Esophagus squamous epithelium (tissue), 5 donors: ENCODE data around the gene PRMT1. TPM values are rescaled to one million over a fixed set of nuclear protein-coding genes. Genes with fewer than 3 reads are reported as not detected.
"Not testable (repeated sequence)": the region's sequence is repeated elsewhere in the genome, so short reads cannot be mapped to it uniquely, and the experiment has no call there.

Experiments
- DNase-seq: peaks from one replicate; lab custom pipeline; 2025; lab: John Stamatoyannopoulos, UW
- H3K27ac ChIP-seq, 4 donors: fragments of 200-600 bp; sonication (generic); one replicate each; pipeline ENCODE4 v1.5.1; 2016 to 2019; ENCODE audit warnings: mild to moderate bottlenecking in 1 of 4
- H3K27me3 ChIP-seq, 4 donors: fragments of 200-600 bp; sonication (generic); 1 replicate in 3 of 4; 2 replicates in 1 of 4; pipeline versions ENCODE4 v1.5.1 to v1.6.0; 2017 to 2021; ENCODE audit warnings: antibody characterized with exemption in 1 of 4
- H3K36me3 ChIP-seq, 3 donors: fragments of 200-600 bp; sonication (generic); one replicate each; pipeline ENCODE4 v1.5.1; 2016 to 2019
- H3K4me1 ChIP-seq, 3 donors: fragments of 200-600 bp; sonication (generic); one replicate each; pipeline ENCODE4 v1.5.1; 2017 to 2019
- H3K4me3 ChIP-seq, 4 donors: fragments of 200-600 bp; sonication (generic); 1 replicate in 3 of 4; 2 replicates in 1 of 4; pipeline ENCODE4 v1.5.1; 2016 to 2019; ENCODE audit warnings: mild to moderate bottlenecking in 2 of 4, moderate library complexity in 1 of 4
- H3K9me3 ChIP-seq, 3 donors: fragments of 200-600 bp; sonication (generic); one replicate each; pipeline ENCODE4 v1.5.1; 2016 to 2019
- POLR2A ChIP-seq, 4 donors: fragments of 450-650 bp; IDR thresholded peaks; one replicate each; pipeline ENCODE4 v1.6.1; 2017; ENCODE audit warnings: antibody characterized with exemption in 4 of 4, mild to moderate bottlenecking in 4 of 4, moderate library complexity in 3 of 4
- WGBS, 2 donors: methylation state at CpG; one replicate each; pipeline ENCODE4 v1.1.5; 2018; 5-methylcytosine and 5-hydroxymethylcytosine counted together
- intact Hi-C: fragments of 100-400 bp; cut with DNase I; formaldehyde crosslinking; loops from one replicate; pipeline ENCODE4 v1.15.0; 2022
- total RNA-seq, 4 donors: library from RNA; depleted of rRNA; stranded (reverse); fragments of >200 nt; gene quantifications; one replicate each; pipeline ENCODE4 v1.1.0, GENCODE V29; 2016
- TF ChIP-seq, protein P1 (sequence below), 6 experiments: fragments of 450-650 bp in 4 of 6; fragments of 200-600 bp in 2 of 6; sonication (generic) in 2 of 6; IDR thresholded peaks; one replicate each; pipeline ENCODE4 v1.5.1; 2016 to 2019; ENCODE audit warnings: antibody characterized with exemption in 6 of 6, mild to moderate bottlenecking in 4 of 6, moderate library complexity in 4 of 6
- donor health status: DM: yes; HTN: yes; CAD: no.

PRMT1 gene
- total RNA-seq, 4 donors from 2014 or later: 86.1 to 206 (median 182) TPM

DNA sequence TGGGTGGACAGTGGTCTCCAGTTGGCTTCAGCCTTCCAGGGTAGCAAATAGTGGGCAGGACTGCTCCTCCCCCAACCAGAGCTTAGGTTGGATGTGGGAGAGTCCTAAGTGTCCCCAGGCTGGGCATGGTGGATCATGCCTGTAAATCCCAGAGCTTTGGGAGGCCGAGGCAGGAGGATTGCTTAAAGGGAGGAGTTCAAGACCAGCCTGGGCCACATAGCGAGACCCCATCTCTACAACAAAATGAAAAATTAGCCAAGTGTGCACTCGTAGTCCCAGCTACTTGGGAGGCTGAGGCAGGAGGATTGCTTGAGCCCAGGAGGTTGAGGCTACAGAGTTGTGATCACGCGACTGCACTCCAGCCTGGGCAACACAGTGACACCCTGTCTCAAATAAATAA lies 44.5 kb upstream of the PRMT1 start:
- Histone ChIP-seq H3K27ac (no peak overlapping the region), H3K36me3 (peaks cover 0 to 9% (median 0%) of the 10 kb centered on the region in 3 donors), H3K9me3 (no peaks in the 10 kb centered on the region), H3K27me3 (no peaks in the 10 kb centered on the region), H3K4me3 (no peak overlapping the region), H3K4me1 (peaks cover 14 to 50% (median 22%) of the 10 kb centered on the region in 3 donors)
- intact Hi-C loops: no loop called here
- WGBS, 2 donors: 89 to 96% methylated on average over 4 to 5 of the region's 5 CpGs
- no peak for DNase-seq
- TF ChIP-seq, protein P1, sequence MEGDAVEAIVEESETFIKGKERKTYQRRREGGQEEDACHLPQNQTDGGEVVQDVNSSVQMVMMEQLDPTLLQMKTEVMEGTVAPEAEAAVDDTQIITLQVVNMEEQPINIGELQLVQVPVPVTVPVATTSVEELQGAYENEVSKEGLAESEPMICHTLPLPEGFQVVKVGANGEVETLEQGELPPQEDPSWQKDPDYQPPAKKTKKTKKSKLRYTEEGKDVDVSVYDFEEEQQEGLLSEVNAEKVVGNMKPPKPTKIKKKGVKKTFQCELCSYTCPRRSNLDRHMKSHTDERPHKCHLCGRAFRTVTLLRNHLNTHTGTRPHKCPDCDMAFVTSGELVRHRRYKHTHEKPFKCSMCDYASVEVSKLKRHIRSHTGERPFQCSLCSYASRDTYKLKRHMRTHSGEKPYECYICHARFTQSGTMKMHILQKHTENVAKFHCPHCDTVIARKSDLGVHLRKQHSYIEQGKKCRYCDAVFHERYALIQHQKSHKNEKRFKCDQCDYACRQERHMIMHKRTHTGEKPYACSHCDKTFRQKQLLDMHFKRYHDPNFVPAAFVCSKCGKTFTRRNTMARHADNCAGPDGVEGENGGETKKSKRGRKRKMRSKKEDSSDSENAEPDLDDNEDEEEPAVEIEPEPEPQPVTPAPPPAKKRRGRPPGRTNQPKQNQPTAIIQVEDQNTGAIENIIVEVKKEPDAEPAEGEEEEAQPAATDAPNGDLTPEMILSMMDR (IDR thresholded peaks at IDR 0.05): no peak
- TF ChIP-seq POLR2A (IDR thresholded peaks at IDR 0.05): no peak

DNA sequence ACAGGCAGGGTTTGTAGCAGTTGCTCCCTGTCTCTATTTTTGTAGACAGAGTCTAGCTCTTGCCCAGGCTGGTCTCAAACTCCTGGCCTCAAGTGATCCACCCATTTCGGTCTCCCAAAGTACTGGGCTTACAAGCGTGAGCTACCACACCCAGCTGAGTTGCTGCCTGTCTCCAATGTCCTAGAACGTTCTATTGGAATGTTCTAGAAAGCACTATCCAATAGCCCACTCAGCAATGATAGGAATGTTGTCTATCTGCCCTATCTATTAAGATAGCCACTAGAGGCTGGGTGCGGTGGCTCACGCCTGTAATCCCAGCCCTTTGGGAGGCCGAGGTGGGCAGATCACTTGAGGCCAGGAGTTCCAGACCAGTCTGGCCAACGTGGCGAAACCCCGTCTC lies 43.8 kb upstream of the PRMT1 start:
- H3K27me3 ChIP-seq, H3K36me3 ChIP-seq, intact Hi-C loops, H3K9me3 ChIP-seq, H3K4me3 ChIP-seq, DNase-seq, H3K27ac ChIP-seq: not testable (repeated sequence)
- WGBS, 2 donors: 64 to 76% methylated on average over 6 to 7 of the region's 9 CpGs
- H3K4me1 ChIP-seq: peaks cover 18 to 57% (median 29%) of the 10 kb centered on the region in 3 donors

GRCh38 chr19:49635530-49636232 lies 41.4 kb upstream of the PRMT1 start:
- Histone ChIP-seq H3K27me3 (no peaks in the 10 kb centered on the region), H3K27ac (peak overlapping the region in 3 of 4 donors; percentile 36 to 61 (median 46)), H3K9me3 (no peaks in the 10 kb centered on the region), H3K36me3 (no peaks in the 10 kb centered on the region), H3K4me1 (peaks cover 24 to 70% (median 41%) of the 10 kb centered on the region in 3 donors), H3K4me3 (no peak overlapping the region)
- no peak for TF ChIP-seq POLR2A (IDR thresholded peaks at IDR 0.05)
- TF ChIP-seq, protein P1 (IDR thresholded peaks at IDR 0.05): peak in 3 of 6 experiments; percentile 8 to 35 (median 10)
- no peak for DNase-seq
- WGBS, 2 donors: 39 to 40% methylated on average over 9 to 12 of the region's 24 CpGs
- intact Hi-C loops: no loop called here

DNA sequence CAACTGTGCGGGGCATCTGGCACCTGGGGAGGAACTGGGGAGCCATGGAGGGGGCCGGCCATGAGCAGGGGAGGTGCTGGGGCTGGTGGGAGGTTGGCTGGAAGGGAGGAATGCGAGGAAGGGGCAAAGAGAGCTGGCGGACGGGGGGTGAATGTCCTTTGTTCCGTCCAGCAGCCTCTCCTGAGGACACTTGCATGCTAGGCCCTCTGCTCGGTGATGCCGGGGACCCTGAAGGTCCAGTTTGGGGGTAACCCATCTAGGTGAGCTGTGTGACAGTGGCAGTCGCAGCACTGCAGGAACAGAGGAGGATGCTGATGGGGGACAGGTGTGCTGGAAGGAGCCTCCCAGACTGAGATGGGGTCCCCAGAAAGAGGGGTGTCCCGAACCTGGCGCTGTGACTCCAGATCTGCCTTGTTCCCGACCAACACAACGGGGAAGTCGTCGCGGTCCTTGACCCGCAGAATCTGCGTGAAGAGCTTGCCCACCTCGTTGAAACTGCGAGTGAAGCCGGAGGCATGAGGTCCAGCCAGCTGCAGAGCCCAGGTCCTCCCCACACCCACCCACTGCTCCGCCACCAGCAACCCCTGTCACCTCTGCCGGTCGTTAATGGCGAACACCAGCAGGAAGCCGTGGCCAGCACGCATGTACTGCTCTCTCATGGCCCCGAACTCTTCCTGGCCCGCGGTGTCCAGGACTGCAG lies 40.7 kb upstream of the PRMT1 start:
- no peak overlapping the region for H3K4me3 ChIP-seq
- no peaks in the 10 kb centered on the region for H3K9me3 ChIP-seq
- 65 to 73% methylated on average over 20 to 23 of the region's 30 CpGs for WGBS, 2 donors
- TF ChIP-seq POLR2A (IDR thresholded peaks at IDR 0.05): no peak
- TF ChIP-seq, protein P1 (IDR thresholded peaks at IDR 0.05): no peak
- no peaks in the 10 kb centered on the region for H3K36me3 ChIP-seq
- intact Hi-C loops: no loop called here
- no peaks in the 10 kb centered on the region for H3K27me3 ChIP-seq
- DNase-seq: no peak
- peak overlapping the region in 2 of 4 donors; percentile 46 to 61 for H3K27ac ChIP-seq
- peaks cover 26 to 70% (median 38%) of the 10 kb centered on the region in 3 donors for H3K4me1 ChIP-seq

- 7 to 8% methylated on average over 12 to 15 of the region's 19 CpGs for WGBS, 2 donors
- Histone ChIP-seq H3K9me3 (no peaks in the 10 kb centered on the region), H3K27me3 (no peaks in the 10 kb centered on the region), H3K36me3 (no peaks in the 10 kb centered on the region), H3K27ac (peak overlapping the region; percentile 97 to 98 (median 98)), H3K4me3 (peak overlapping the region; percentile 13 to 95 (median 73)), H3K4me1 (peaks cover 33 to 75% (median 43%) of the 10 kb centered on the region in 3 donors)
- TF ChIP-seq, protein P1 (IDR thresholded peaks at IDR 0.05): no peak
- TF ChIP-seq POLR2A (IDR thresholded peaks at IDR 0.05): peak in 1 of 4 donors; percentile 47
- DNase-seq: no peak
- intact Hi-C loops: no loop called here
Measured at GRCh38 chr19:49637821-49638738, 39.0 kb upstream of the PRMT1 start.
